HG02973 (cell line): ENCODE measurements around the gene GHITM.
"Not testable (repeated sequence)": the region's sequence is repeated elsewhere in the genome, so short reads cannot be mapped to it uniquely, and the experiment has no call there.

Experiments used
- ATAC-seq: cut with Tn5 transposase; IDR thresholded peaks from one replicate; pipeline ENCODE4 v1.9.1; 2021; ENCODE audit warnings: moderate library complexity; ENCODE audit not compliant: unreplicated experiment

Gene GHITM, protein sequence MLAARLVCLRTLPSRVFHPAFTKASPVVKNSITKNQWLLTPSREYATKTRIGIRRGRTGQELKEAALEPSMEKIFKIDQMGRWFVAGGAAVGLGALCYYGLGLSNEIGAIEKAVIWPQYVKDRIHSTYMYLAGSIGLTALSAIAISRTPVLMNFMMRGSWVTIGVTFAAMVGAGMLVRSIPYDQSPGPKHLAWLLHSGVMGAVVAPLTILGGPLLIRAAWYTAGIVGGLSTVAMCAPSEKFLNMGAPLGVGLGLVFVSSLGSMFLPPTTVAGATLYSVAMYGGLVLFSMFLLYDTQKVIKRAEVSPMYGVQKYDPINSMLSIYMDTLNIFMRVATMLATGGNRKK

DNA sequence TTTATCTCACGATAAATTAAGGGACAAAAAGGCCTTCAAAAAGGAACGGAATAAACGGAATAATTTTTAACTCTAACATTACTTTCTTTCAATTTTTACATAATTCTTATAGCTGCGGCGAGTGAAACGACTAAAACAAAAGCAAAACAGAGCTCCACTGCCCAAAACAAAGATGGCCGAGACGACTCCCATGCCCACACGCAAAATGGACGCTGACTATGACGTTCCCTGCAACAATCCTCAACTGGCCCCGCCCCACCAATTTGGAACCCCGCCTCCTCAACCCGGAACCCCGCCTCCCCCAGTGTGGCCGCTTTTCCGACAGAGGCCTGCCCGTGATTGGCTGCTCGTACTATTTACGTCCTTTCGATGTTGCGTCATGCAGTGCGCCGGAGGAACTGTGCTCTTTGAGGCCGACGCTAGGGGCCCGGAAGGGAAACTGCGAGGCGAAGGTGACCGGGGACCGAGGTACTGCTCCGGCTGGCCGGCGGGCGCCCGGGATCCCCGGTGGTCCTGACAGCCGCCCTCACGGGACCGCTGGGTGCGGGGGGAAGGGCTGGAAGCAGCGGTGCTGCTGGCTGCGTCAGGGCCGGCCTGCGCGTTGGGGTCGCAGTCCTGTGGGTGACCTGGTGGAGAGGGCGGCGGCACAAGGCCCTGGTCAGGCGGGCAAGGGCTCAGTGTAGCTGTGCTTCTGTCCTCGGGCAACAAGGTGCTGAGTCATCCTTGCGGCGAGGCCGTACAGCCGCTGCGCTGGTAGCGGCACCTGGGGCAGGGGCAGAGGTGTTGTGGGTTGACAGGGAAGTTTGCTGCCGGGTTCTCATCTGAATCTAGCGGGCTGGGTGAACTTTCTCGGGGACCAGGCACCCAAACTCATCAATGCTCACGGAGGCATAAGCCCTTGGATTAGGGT, at the start of gene GHITM:
GHITM (plus strand) TSS at position 384 of the 910 bp plus-strand sequence. CDS start 1,992 bp downstream, outside the sequence.
- peak; percentile 98 for ATAC-seq

DNA sequence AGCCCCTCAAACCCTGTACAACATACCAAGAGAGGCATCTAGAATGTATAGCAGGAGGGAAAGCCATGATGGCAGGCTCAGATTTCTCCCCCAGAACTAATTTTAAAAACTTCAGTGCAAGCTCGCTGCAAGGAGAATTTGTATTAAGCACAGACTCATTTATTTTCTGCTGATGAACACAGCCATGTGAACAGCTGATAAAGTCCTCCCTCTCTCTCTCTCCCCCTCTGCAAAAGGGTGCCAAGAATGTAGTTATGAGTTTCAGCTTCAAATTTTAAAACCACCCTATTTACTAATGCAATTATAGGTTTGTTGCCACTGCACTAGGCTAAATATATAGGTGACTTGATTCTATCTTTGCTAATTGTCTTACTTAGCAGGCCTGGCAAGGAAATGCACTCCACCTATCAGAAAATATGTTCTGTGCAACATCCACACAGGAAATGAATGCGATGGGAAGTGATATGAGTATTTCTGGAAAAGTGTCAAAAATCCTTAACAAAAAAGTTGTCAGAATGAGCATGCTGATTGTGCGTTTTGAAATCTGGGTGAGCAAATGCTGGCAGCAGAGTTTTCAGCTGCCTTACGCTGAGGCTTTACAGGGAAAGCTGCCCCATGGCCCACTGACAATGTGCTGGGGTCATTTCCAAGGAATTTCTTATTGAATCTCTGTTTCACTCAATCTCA, 43.4 kb upstream of the GHITM start:
- no peak for ATAC-seq

DNA sequence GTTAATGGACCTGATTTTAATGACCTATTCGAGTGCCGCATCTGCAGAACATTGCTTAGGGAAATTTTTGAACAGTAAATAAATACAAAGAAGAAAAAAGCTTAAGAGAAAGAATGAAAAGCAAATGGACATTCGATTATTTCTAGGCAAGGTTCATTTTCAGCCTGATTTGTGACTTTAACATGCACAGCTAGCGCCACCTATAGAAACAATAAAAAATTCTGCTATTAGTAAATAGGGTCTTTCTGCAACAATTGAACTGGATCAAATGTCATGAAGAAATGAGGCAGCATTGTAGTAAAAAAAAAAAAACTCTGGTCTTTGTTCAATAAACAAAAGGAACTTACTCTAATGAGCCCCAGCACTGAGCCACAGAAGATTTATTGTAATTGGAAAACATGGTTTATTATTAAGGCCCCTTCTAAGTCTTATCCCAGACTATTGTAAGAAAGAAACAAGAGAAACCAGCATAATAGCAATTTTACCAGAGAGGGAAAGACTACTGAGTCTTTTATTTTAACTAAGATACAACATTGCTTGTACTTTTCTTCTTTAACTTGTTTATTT, 41.4 kb upstream of the GHITM start:
- ATAC-seq: no peak

DNA sequence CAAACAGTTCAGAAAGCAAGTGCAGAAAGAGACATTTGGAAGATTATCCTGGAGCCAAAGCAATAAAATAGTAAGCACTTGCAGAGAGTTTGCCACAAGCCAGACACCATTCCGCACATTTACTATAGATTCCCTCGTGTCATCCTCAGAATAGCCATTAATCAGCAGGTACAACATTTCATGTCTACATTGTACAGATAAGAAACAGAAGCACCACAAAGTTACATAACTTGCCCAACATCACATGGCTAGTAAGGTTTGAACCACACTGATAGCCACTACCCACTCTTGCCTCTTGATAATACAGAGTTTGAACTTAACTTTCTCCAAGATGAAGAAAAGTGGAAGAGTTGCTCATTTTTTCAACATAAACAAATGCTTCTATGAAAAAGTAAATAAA, 40.6 kb upstream of the GHITM start:
- no peak for ATAC-seq

DNA sequence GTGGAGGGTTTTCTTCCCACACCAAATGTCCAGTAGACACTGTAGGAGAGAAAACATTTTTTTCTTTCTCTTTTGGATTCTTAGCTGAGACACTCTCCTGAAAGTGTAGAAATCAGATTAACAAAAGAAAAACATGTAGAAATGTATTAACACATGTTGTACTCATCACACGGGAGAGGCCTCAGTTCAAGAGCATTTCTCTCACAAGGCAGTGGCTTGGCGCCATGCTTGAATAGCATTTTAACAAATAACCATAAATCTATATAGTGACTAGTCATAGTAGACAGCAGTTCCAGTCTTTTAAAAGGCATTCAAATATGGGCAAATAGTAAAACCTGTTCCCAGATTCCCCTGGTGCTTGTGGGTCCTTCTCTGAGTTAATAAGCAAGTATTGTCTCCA, 38.3 kb upstream of the GHITM start:
- ATAC-seq: no peak

DNA sequence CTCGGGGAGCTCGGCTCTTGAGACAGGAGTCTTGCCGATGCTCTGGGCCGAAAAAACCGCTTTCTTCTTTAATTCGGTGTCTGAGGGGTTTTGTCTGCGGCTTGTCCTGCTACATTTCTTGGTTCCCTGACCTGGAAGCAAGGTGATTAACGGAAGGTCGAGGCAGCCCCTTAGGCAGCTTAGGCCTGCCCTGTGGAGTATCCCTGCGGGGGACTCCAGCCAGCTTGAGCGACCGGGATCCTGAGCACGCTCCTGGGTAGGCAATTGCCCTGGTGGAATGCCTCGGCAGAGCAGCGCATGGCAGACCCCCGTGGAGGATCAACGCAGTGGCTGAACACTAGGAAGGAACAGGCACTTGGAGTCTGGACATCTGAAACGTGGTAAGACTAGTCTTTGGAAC, 30.5 kb upstream of the GHITM start:
- no peak for ATAC-seq

DNA sequence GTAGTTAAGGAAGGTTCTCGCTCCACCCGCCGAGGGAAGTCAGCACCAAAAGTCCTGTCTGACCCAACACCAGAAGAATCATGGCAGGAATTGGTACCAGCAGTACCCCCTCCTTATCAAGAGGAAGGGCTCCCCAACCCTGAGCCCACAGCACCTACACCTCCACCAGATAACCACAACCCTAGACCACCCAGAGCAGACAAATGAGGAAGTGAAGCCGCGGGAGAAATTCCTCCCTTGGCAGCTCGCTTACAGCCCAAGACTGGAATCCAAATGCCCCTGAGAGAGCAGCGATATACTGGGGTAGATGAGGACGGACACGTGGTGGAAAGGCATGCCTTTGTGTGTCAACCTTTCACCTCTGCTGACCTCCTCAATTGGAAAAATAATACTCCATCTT, 29.5 kb upstream of the GHITM start:
- ATAC-seq: not testable (repeated sequence)

DNA sequence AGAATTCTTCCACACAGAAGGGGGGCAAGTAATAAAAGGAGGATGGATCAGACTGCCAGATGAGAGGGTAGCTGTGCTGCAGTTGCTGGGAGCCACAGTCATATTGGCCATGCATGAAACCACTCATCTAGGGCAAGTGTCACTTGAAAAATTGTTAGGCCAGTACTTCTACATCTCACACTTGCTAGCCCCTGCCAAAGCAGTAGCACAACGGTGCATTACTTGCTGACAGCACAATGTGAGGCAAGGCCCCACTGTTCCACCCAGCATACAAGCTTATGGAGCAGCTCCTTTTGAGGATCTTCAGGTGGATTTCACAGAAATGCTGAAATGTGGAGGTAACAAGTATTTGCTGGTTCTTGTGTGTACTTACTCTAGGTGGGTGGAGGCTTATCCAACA, 25.8 kb upstream of the GHITM start:
- ATAC-seq: not testable (repeated sequence)

DNA sequence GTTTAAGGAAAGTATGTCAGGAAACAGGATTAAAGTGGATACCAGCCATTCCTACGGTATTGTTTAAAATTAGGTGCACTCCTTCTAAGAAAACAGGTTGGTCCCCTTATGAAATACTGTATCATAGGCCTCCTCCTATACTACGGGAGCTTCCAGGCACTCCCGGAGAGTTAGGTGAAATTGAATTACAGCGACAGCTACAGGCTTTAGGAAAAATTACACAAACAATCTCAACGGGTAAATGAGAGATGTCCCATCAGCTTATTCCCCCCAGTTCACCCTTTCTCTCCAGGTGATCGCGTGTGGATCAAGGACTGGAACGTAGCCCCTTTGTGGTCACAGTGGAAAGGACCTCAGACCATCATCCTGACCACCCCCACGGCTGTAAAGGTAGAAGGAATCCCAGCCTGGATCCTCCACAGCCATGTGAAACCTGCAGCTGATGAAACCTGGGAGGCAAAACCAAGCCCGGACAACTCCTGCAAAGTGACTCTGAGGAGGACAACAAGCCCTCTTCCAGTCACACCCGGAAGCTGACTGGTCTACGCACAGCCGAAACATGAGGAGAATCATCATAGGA, 25.1 kb upstream of the GHITM start:
- no peak for ATAC-seq

DNA sequence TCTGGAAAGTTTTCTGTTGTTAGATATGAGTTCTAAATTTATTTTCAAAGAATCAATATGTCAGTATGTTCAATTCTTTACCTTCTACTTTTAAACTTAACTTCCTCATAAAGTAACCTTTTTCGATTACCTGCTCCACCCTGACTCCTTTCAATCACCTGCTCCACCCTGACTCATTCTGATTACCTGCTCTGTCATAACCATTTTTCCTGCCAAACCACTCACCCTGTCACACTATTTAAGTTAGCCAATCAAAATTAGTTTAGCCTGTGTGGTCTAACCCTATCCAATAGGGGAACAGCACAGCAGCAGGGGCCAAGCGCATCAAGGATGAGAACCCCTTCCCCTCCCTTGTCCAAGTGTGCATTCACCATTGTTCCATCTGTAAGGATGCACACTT, 22.1 kb upstream of the GHITM start:
- ATAC-seq: not testable (repeated sequence)

DNA sequence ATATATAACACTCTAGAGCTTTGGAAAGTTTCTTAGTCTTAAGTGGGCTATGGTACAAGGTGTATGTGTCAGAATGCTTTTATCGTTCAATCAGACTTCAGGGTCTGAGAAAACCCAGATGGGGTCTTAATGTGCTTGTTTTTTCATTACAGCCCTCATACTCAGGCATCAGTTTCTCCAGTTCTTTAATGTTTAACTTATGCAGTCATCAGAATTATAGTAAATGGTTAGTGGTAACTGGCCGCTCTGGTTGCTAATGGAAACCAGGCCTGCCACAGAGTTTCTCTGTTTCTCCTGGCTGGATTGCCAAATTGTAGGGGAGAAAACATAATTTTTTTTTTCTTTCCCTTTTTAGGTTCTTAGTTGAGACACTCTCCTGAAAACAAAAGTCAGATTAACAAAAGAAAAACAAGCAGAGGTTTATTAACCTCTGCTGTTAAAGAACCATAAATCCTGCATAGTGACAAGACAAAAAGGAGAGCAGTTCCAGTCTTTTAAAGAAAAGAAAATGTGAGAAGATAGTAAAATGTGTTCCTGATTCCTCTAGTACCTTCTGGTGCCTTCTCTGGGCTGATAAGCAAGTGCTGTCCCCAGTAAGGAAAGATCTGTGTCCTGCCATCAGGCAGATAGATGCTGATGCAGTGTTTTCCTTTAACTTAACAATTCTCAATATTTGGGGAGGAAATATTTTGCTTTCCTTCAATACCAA, 21.5 kb upstream of the GHITM start:
- ATAC-seq: no peak

DNA sequence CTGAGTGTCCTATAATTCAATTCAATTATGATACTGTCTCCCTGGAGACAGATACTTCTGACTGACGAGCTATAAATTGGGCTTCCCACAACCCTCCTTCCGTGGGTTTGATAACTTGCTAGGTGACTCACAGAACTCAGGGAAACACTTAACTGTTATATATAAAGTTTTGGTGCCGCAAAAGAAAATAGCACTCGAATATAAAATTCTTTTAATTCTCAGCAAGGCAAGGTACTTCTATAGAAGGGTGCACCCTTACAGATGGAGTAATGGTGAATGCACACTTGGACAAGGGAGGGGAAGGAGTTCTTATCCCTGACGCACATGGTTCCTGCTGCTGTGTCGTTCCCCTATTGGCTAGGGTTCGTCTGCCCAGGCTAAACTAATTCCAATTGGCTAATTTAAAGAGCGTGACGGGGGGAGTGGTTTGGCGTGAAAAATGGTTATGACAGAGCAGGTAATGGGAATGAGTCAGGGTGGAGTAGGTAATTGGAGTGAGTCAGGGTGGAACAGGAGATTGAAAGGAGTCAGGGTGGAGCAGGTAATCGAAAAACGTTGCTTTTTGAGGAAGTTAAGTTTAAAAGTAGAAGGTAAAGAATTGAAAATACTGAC, 20.8 kb upstream of the GHITM start:
- ATAC-seq: no peak

DNA sequence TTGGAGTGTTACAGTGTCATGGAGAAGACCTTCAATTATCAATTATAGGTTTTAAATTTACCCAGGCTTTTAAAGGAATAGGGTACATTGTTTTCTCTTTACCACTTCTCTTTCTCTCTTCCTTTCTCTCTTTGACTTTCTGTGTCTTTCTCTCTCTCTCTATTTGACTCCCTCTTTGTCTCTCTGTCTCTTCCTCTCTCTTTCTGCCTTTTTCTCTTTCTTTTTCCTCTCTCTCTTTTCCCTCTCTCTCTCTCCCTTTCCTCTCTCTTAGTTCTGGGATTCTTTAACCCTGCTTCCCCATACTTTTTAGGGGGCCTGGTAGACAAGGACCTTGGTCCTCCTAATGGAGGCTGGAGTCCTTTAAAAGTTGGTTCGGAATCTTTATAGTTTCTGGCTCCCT, 15.9 kb upstream of the GHITM start:
- ATAC-seq: no peak

DNA sequence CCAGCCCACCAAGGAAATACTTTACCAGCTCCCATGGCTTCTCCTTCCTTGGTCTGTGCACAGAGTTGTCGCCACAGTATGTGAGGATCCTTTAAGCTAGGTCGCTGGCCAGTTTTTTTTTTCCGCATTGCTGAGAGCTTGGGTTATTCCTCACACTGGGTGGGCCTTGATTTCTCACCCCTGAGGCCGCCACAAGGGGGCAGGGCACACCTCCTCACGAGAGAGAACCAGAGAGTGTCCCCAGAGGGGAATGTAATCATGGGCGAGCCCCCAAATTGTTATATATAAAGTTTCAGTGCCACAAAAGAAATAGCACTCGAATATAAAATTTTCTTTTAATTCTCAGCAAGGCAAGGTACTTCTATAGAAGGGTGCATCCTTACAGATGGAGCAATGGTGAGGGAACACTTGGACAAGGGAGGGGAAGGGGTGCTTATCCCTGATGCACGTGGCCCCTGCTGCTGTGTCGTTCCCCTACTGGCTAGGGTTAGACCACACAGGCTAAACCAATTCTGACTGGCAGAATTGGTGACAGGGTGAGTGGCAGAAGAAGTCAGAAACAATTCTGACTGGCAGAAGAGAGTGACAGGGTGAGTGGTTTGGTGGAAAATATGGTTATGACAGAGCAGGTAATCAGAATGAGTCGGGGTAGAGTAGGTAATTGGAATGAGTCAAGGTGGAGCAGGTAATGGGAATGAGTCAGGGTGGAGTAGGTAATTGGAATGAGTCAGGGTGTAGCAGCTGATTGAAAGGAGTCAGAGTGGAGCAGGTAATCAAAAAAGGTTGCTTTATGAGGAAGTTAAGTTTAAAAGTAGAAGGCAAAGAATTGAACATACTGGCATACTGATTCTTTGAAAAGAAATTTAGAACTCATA, 13.2 kb upstream of the GHITM start:
- not testable (repeated sequence) for ATAC-seq

DNA sequence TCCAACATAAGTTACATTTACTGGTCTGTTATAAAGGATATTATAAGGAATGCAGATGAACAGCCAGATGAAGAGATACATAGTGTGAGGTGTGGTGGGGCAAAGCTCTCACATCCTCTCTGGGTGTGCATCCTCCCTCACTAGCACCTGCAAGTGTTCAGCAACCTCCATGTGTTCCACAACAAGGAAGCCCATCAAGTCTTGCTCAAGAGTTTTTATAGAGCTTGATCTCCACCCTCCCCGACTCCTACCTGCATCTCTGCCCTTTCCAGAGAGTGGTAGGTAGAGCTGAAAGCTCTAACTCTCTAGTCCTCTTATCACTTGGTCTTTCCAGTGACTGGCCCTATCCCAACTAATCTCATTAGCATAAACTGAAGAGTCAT, 12.5 kb upstream of the GHITM start:
- ATAC-seq: no peak

DNA sequence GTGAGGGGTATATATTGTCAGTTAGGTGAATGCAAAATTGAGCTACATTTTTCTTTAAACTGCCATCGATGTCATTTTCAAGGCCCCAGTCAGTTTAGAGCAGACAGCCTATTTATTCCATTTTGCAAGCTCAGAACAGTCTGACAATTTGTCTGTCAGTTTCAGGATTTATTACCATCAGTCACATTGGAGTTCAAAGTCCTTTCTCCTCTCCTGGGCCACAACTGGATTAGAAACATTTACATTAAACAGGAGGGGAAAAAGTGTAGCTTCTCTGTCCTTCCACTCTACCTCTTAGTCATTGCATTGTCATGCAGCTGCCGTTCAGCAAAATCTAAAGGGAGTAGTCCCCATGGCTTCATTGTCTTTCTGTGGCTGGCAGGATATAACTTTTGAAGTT, 3.5 kb upstream of the GHITM start:
- ATAC-seq: no peak

DNA sequence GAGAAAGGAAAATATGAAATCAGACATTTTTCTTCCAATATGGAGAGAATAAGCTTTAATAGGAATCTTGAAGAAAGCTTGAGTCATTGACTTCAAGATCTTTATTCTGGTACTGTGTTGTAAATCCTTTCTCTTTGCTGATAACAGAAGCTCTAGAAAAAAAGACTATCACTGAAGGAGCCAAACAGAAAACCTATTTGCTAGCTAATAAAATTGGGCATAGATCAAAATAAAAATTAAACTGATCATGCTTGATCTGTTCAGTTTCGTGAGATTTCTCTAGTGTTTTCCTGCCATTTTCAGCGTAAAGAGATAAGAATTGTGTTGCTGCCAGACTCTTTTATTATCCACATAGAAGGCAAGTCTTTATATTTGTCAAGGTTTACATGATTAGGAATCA, 1.5 kb upstream of the GHITM start:
- no peak for ATAC-seq

DNA sequence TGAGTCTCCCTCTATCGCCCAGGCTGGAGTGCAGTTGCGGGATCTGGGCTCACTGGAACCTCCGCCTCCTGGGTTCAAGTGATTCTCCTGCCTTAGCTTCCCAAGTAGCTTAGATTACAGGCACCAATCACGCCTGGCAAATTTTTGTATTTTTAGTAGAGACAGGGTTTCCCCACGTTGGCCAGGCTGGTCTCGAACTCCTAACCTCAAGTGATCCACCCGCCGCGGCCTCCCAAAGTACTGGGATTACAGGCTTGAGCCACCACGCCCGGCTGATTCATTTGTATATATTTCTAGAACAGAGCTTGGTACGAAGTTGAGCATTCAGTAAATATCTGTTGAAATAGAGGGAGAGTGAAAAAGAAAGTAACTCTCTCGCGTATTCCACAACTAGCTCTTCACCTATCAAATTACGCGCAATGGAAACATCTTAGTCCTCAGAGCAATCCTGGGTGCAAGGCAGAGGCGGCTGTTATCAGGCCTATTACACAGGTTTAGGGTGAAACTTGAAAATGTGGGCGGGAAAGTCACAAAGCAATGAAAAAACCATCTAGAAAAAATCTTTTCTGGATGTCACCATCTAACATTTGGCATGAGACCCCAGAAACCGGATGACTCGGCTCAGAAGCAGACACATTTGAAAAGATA, 707 bp upstream of the GHITM start:
- ATAC-seq: no peak
